Duodenal mucosa (tissue), 2 donors: Measurements from ENCODE around the gene RBM18.

Experiments used
- H3K27ac ChIP-seq: one replicate; pipeline ENCODE4 v1.7.0; 2013; ENCODE audit warnings: low read depth, low read length
- H3K27me3 ChIP-seq, 2 donors: one replicate each; pipeline ENCODE4 v1.7.0; 2013; ENCODE audit warnings: low read length in 2 of 2, control low read depth in 1 of 2; ENCODE audit not compliant: insufficient read depth in 2 of 2, control insufficient read depth in 1 of 2
- H3K36me3 ChIP-seq, 2 donors: one replicate each; pipeline ENCODE4 v1.7.0; 2013; ENCODE audit warnings: low read length in 2 of 2, control low read depth in 1 of 2; ENCODE audit not compliant: insufficient read depth in 2 of 2, control insufficient read depth in 1 of 2
- H3K4me1 ChIP-seq, 2 donors: one replicate each; pipeline ENCODE4 v1.7.0; 2013; ENCODE audit warnings: low read length in 2 of 2, control low read depth in 1 of 2; ENCODE audit not compliant: insufficient read depth in 2 of 2, control insufficient read depth in 1 of 2
- H3K4me3 ChIP-seq, 2 donors: one replicate each; pipeline ENCODE4 v1.7.0; 2013; ENCODE audit warnings: low read length in 2 of 2, low read depth in 1 of 2
- H3K9ac ChIP-seq, 2 donors: one replicate each; pipeline ENCODE4 v1.7.0; 2013; ENCODE audit warnings: low read length in 2 of 2, low read depth in 1 of 2
- H3K9me3 ChIP-seq, 2 donors: one replicate each; pipeline ENCODE4 v1.7.0; 2013; ENCODE audit warnings: low read length in 2 of 2, control low read depth in 1 of 2; ENCODE audit not compliant: control insufficient read depth in 1 of 2

RBM18 gene

DNA sequence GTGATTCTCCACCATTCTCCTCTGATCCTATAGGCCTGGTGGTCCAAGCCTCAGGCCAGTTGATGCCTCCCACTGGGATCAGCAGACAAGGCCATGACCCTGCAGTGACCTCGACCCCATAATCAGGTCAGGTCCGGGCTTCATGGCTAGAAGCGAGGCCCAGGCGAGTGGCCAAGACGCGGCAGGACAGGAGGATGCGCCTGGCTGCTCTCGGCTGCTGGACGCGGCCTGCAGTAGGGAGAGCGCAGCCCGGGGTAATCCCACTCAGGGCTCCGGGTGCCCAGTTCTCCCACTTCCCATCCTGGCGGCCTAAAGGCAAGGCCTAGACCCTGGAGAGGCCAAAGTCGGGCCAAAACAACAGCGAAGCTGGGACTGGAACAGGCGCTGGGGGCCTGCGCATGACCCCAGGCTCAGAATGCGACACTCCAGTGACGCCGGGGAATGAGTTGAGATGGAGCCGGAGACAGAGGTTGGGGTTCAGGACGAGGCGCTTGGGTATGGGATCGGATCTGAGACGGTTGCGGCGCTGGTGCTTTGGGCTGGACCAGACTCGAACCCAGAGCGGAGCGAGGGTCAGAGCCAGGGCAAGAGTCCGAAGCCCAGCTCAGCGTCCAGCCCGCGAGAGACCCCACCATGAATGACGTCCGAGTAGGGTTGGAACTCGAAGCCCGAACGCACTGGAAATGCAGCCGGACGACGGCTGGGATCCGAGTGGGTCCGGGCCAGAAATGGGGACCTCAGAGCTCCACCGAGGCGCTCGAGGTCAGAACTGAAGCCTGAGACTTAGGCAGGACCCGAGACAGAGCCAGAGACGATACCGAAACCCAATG, 39.1 kb downstream of the RBM18 start:
- Histone ChIP-seq H3K4me1 (peaks cover 0 to 7% of the 10 kb centered on the region in 2 donors), H3K9ac (no peak overlapping the region), H3K27ac (no peak overlapping the region), H3K9me3 (no peaks in the 10 kb centered on the region), H3K4me3 (peak overlapping the region in 1 of 2 donors; percentile 5), H3K36me3 (no peaks in the 10 kb centered on the region), H3K27me3 (peaks cover 84 to 93% of the 10 kb centered on the region in 2 donors)

DNA sequence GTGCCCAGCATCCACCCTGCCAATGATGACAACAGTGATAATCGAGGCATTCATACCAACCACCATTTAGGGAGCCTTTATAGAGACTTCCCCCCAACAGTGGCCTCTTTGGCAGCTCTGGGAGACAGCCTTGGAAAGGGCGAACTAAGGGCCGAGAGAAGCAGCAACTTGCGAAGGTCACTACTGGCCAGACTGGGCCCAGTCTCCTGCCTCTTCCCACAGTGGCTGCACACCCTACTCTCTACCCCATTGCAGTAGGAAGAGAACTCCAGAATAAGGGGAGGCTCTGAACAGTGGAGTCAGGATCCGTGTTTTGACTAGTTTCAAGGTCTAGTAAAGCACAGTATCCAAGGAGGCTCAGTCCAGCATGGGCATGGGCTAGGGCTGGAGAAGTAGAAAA, 41.2 kb downstream of the RBM18 start:
- Histone ChIP-seq H3K9ac (no peak overlapping the region), H3K4me1 (peaks cover 19 to 24% of the 10 kb centered on the region in 2 donors), H3K27ac (no peak overlapping the region), H3K27me3 (peaks cover 88 to 95% of the 10 kb centered on the region in 2 donors), H3K36me3 (no peaks in the 10 kb centered on the region), H3K4me3 (no peak overlapping the region), H3K9me3 (no peaks in the 10 kb centered on the region)

DNA sequence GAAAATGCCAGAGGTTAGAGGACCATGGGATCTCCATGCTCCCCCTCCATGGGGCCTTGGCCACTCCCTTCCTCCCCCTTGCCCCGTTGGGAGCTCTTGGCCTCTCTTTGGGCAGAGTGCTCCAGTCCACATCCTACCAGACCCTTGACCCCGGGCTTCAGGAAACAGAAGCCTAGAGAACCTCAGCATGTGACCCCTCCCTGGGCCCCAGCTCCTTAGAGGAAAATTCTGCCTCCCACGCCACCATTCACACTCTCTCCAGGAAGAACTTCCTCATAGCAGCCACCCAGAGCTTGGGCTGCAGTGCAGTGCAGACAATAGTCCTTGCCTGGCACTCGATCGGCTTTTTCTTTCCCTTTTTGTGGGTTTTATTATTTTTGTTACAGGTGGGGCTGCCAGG, 41.8 kb downstream of the RBM18 start:
- no peak overlapping the region for H3K4me3 ChIP-seq
- H3K27ac ChIP-seq = no peak overlapping the region
- no peaks in the 10 kb centered on the region for H3K9me3 ChIP-seq
- H3K27me3 ChIP-seq = peaks cover 90 to 97% of the 10 kb centered on the region in 2 donors
- no peaks in the 10 kb centered on the region for H3K36me3 ChIP-seq
- H3K4me1 ChIP-seq = peaks cover 19 to 24% of the 10 kb centered on the region in 2 donors
- H3K9ac ChIP-seq = no peak overlapping the region

DNA sequence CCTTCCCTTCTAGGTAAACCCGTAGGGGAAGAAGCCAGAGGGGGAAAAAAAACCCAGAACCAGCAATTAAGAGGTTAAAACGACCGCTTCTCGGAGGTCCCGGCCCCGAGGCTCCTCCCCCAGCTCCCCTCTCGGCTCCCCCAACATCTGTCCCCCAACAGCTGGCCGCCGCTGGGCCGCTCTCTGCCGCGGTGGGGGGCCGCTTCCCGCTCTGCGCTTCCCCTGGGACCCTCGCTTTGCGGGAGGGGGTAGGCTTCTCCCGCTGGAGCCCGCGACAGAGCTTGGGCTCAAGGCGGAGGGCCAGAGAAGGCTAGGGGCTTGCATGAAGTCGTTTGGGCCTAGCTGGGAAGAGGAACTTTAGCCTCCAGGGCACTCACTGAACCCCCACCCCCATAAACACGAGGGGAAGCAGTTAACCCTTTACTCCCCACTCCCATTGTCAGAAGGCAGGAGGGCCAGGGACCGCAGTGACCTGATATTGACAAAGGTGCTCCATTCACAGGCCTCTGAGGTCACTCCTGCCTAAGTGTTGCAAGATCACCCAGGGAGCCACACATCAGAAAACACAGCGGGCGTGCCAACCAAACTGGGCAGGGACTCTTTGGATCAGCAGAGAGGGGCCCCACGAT, 43.3 kb downstream of the RBM18 start:
- H3K4me3 ChIP-seq = no peak overlapping the region
- H3K9me3 ChIP-seq = no peaks in the 10 kb centered on the region
- H3K36me3 ChIP-seq = no peaks in the 10 kb centered on the region
- H3K27ac ChIP-seq = no peak overlapping the region
- peaks cover 19 to 28% of the 10 kb centered on the region in 2 donors for H3K4me1 ChIP-seq
- peaks cover 82 to 94% of the 10 kb centered on the region in 2 donors for H3K27me3 ChIP-seq
- H3K9ac ChIP-seq = no peak overlapping the region

DNA sequence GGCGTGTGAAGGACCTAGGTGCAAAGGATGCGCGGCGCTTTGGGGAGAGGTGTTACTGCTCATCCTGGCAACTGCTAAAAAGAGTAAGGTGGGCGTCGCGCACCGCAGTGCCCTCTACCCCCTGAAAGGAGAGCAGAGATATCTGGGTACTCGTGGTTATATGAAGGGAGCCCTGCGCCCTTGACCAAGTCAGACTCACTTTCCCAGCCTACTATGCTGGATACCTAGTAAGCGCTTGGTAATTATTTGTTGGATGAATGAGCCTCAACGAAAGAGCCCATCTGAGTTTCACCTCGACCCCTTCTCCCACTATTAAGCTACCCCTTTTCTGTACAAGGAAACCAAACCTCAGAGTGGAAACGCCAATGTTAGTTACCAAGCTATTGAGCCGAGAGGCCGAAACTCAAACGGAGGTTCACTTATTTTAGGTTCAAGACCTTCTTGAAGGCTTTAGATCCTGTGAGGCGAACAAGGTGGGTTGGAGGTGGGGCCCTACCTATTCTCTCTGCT, 43.9 kb downstream of the RBM18 start:
- H3K27me3 ChIP-seq = peaks cover 82 to 94% of the 10 kb centered on the region in 2 donors
- H3K36me3 ChIP-seq = no peaks in the 10 kb centered on the region
- no peaks in the 10 kb centered on the region for H3K9me3 ChIP-seq
- H3K4me1 ChIP-seq = peaks cover 19 to 29% of the 10 kb centered on the region in 2 donors
- H3K27ac ChIP-seq = no peak overlapping the region
- H3K4me3 ChIP-seq = peak overlapping the region in 1 of 2 donors; percentile 19
- H3K9ac ChIP-seq = no peak overlapping the region

DNA sequence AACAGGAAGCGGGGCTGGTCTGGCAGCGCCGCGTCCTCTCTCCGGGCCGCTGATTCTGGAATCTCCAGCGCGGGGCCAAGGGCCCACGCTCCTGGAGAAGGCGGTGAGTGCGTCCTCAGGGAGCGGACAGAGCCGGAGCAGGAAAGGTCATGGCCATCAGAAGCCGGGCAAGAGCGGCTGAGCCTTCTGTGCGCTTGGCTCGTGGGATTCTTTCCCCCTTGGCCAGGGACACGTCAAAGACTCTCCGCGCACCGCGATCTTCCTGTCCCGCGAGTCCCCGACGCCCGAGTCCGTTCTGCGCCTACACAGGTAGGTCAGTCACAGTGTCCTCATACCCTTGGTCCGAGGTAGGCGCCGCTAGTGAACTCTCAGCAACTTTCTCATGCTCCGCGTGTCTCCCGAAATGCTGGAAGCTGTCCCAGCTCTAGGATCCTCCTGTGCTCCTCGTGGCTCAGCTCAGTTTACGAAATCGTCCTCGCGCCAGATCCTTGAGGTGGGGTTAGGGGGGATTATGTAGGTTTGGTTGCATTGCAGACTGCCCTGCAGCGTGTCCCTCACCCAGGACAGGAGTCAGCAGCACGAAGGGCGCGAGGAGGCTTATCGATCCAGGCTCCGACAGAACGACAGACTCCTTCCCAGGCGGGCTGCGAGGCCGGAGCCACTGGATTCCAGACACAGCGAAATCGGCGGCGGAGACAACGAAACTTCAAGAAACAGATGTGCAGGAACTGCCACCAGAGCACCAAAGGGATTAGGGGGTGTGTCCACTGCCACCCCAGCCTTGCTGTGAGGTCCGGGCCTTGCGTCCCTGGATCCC, 44.6 kb downstream of the RBM18 start:
- H3K4me1 ChIP-seq = peaks cover 19 to 29% of the 10 kb centered on the region in 2 donors
- peaks cover 79 to 93% of the 10 kb centered on the region in 2 donors for H3K27me3 ChIP-seq
- H3K9ac ChIP-seq = no peak overlapping the region
- peak overlapping the region; percentile 19 to 27 for H3K4me3 ChIP-seq
- H3K9me3 ChIP-seq = no peaks in the 10 kb centered on the region
- H3K36me3 ChIP-seq = no peaks in the 10 kb centered on the region
- no peak overlapping the region for H3K27ac ChIP-seq

DNA sequence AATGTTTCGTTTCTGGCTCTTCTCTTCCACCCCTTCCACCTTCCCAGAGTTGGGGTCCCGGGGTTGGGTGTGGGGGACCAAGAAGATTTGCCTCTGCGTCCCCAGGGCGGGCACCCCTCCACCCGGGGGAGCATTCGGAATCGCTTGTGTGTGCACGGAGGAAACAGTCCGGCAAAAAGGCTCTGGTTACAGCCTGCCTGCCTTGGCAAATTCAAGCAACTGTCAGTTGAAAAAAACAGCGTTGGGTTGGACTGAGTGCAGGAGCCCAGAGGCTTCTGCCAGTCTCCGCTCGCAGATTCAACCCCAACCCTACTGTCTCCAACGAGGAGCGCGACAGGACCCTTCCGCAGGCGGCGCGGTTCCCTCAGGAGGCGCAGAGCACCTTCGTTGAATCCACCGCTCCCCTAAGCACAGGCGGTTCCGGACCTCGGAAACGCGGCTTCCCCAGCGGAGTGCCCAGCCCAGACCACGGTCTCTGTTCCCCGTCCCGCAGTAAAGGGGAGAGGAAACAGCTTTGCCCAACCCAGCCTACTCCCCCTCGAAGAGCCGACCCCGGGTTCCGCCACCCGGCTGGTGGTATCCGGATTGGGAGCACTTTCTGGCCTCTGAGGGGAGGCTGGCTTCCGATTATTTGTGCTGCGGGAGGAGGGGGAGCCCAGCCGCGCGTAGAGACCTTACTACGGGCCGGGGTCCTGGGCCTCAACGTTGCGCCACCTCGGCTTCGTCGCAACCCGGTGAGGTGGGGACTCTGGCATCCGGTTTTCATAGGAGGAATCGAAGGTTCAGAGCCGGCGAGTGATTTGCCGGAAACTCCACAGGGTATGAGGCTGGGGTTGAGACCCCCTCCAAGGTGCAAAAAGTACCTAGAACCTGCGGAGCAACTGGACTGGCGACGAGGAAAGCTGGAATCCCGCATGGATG, 45.4 kb downstream of the RBM18 start:
- Histone ChIP-seq H3K4me1 (peaks cover 24 to 29% of the 10 kb centered on the region in 2 donors), H3K27ac (no peak overlapping the region), H3K4me3 (peak overlapping the region; percentile 24 to 27), H3K9me3 (no peaks in the 10 kb centered on the region), H3K9ac (no peak overlapping the region), H3K27me3 (peaks cover 75 to 91% of the 10 kb centered on the region in 2 donors), H3K36me3 (no peaks in the 10 kb centered on the region)

DNA sequence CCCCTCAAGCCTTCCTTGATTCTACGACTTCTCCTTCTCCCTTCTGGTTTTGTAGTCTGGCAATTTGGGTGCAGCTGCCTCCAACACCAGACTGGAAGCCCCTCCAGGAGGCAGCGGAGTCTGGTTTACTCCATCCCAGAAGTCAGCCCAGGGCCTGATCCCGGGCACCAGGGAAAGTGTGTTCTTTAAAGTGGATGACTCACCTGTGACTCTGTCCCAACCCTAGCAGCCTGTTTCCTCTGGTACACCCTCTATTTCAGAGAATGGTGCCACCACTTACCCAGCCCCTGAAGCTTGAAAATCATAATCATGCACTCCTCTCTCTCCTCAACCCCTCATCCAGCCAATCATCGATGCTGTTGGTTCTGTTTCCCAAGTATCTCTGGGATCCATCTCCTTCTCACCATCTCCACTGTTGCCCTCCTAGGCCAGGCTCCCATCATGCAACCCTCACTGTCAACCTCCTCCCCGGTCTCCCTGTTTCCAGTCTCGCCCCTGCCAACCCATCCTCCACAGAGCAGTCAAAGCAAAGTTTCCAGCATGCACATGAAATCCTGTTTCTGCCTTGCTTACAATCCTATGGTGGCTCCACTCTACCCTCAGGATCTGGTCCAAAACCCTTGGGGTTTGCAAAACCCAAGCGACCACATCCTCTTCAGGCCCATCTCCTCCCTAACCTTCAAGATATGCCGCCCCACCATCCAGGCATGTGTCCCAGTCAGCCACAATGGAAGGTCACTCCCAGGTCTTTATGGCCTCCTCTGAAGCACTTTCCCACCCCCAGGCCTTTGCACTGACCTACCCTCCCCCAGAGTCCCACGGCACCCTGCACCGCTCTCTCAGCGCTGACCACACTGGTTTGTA, 46.3 kb downstream of the RBM18 start:
- Histone ChIP-seq H3K27me3 (peaks cover 71 to 88% of the 10 kb centered on the region in 2 donors), H3K27ac (no peak overlapping the region), H3K9me3 (no peaks in the 10 kb centered on the region), H3K4me3 (no peak overlapping the region), H3K4me1 (peaks cover 29 to 32% of the 10 kb centered on the region in 2 donors), H3K36me3 (no peaks in the 10 kb centered on the region), H3K9ac (no peak overlapping the region)
